Lung microvascular endothelial cell (primary cell): ENCODE results near the gene FADS3. TPM values are rescaled to one million over a fixed set of nuclear protein-coding genes. Genes with fewer than 3 reads are reported as not detected.

Experiments used
- DNase-seq, 2 donors: peaks; one replicate each; pipeline versions ENCODE4 v3.0.0 to v3.0.0-alpha.2; 2010; ENCODE audit warnings: low read depth in 2 of 2
- total RNA-seq: library from RNA; depleted of rRNA; stranded (reverse); fragments of >200 nt; gene quantifications from 2 replicates; pipeline ENCODE4 v1.2.1, GENCODE V29; 2014

Gene FADS3, protein sequence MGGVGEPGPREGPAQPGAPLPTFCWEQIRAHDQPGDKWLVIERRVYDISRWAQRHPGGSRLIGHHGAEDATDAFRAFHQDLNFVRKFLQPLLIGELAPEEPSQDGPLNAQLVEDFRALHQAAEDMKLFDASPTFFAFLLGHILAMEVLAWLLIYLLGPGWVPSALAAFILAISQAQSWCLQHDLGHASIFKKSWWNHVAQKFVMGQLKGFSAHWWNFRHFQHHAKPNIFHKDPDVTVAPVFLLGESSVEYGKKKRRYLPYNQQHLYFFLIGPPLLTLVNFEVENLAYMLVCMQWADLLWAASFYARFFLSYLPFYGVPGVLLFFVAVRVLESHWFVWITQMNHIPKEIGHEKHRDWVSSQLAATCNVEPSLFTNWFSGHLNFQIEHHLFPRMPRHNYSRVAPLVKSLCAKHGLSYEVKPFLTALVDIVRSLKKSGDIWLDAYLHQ
- total RNA-seq = 67.6 and 128 TPM in 2 replicates

- peak; percentile 81 to 84 for DNase-seq
These were observed at the start of gene FADS3 for GRCh38 chr11:61891331-61892084. Gene FADS3 (minus strand): TSS chr11:61891545. CDS start chr11:61891381, 164 bp downstream.

DNA sequence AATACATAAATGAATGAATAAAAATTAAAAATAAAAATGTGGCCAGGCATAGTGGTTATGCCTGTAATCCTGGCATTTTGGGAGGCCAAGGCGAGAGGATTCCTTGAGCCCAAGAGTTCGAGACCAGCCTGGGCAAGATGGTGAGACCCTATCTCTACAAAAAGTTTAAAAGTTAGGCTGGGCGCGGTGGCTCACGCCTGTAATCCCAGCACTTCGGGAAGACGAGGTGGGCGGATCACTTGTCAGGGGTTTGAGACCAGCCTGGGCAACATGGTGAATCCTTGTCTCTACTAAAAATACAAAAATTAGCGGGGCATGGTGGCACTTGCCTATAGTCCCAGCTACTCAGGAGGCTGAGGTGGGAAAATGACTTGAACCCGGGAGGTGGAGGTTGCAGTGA lies 49.1 kb upstream of the FADS3 start:
- no peak for DNase-seq

DNA sequence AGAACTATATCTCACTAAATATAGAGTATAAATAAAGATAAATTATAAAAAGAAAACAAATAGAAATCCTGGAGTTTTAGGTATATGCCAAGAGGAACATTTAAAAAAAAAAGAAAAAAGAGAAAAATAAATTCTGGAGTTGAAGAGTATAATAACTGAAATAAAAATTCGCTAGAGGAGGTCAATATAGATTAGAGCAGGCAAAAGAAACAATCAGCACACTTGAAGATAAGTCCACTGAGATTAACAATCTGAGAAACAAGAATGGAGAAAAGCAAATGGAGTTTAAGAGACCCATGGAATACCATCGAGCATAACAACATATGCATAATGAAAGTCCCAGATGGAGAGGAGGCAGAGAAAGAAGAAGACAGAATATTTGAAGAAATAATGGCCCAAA lies 44.5 kb upstream of the FADS3 start:
- no peak for DNase-seq

- DNase-seq = no peak
These were observed 39.6 kb upstream of the FADS3 start for GRCh38 chr11:61930933-61931332.

GRCh38 chr11:61928606-61929005 lies 37.3 kb upstream of the FADS3 start:
- DNase-seq = no peak

DNA sequence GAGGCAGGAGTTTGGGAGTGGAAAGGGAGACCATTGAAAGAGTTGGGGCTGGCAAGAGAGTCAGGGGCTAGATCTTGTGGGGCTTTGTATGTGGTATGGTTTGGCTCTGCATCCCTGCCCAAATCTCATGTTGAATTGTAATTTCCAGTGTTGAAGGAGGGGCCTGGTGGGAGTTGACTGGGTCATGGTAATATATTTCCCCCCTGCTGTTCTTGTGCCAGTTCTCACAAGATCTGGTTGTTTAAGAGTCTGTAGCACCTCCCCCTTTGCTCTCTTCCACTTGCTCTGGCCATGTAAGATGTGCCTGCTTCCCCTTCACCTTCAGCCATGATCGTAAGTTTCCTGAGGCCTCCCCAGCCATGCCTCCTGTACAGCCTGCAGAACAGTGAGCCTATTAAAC lies 36.2 kb upstream of the FADS3 start:
- DNase-seq = no peak

DNA sequence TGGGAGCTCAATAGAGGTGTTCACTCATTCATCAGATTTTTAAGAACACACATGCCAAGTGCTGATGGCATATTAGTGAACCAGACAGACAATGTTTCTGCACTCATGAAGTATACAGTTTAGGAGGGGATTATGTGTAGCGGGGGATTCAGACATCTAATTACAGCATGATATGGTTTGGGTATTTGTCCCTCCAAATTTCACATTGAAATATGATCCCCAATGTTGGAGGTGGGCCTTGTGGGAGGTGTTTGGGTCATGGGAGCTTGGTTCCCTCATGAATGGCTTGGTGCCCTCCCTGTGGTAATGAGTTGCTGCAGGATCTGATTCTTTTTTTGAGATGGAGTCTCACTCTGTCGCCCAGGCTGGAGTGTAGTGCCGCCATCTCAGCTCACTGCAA lies 34.9 kb upstream of the FADS3 start:
- DNase-seq = no peak

DNA sequence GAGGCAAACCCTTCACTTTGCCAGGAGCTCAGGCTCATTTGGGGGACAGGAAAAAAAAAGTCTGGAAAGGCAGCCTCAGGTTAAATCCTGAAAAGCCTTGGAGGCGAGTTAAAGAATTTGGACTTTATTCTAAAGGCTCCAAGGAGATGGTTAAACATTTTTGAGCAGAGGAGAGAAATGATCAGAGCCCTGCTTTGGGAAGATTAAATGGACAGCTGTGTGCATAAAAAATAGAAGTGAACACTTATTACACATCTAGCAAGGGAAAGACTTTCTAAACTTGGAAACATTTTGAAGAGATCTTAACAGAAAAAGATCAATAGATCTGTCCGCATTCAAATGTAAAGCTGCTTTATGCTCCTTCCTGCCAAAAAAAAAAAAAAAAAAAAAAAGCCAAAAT lies 34.4 kb upstream of the FADS3 start:
- DNase-seq = no peak

- DNase-seq = no peak
These were observed 32.7 kb upstream of the FADS3 start for GRCh38 chr11:61924064-61924455.

GRCh38 chr11:61923166-61924063 lies 32.1 kb upstream of the FADS3 start:
- DNase-seq = peak in 1 of 2 donors; percentile 50

- peak in 1 of 2 donors; percentile 69 for DNase-seq
These were observed 31.2 kb upstream of the FADS3 start for GRCh38 chr11:61922539-61922938.

- DNase-seq = no peak
These were observed 30.1 kb upstream of the FADS3 start for GRCh38 chr11:61921446-61921845.

DNA sequence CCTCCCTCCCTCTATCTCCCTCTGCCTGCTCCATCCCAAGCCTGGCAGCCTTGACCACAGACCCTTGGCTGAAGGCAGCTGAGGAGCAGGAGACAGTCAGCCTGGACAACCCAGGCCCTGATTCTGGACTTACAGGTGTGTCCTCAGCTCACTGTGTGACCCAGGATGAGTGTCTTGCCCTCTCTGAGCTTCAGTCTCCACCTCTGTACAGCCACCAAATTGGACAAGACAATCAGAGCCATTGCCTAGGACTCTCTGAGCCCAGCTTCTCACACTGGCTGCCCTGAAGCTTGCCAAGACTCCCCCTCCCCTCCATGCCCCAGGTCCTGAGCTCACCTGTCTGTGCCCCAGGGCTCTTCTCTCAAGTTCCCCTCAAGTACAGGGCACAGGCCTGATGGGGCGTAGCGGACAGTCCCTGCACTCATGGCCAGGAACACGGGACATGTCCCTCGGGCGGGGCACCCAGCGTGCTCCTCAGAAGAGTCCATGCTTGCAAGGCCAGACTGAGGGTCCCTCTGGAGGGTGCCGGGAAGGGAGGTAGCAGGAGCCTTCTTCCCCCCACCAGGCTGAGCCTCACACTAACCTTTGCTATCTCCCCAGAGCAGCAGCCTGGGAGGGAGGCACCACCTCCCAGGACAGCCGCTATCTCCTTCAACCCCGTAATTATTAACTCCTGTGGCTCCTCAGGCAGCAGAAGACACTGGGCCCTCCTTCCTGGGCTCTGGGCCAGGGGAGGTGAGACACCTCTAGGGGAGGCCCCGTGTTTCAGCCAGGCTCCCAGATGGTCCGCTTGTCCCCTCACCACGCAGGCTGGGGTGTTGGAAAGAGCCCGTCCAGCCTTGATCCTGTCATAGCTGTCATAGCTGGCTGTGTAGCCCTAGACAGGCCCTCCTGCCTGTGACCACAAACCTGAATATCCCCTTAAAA lies 28.6 kb upstream of the FADS3 start:
- no peak for DNase-seq

GRCh38 chr11:61918938-61919704 lies 27.8 kb upstream of the FADS3 start:
- DNase-seq = no peak

DNA sequence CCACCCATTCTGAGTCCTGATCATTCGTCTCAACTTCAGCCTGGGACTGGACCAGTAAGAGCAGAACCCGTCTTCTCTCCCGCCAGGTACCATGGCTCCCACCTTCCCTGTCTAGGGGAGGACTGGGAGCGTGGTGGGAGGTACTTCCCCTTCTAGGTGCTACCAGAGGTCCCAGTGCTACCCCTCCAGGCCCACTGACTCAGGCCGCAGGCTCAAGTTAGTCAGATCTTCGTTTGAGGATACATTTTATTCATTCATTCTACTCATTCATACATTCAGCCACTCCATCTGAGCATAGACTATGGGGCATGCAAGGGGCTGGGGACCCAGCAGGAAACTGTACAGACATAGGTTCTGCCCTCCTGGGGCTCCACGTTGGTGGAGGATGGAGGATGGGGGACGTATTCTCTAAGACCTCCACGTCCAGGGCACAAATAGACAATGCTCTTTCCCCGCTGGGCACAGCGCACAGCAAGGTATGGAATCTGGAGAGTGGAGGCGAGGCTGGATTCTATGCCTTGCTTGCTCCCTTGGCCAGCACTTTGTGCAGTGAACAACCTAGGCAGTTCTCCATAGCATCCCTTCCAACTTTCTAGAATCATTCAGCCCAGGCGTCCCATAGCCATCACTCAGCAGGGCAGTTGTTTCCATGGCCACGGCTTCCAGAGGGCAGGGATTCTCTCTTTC lies 27.0 kb upstream of the FADS3 start:
- no peak for DNase-seq

- DNase-seq = peak; percentile 20 to 53
These were observed 26.2 kb upstream of the FADS3 start, which contains the start of gene RAB3IL1 for GRCh38 chr11:61917334-61918109. Gene RAB3IL1 (minus strand): TSS chr11:61917566. CDS start chr11:61917367, 199 bp downstream.

- no peak for DNase-seq
These were observed 25.5 kb upstream of the FADS3 start for GRCh38 chr11:61916737-61917333.
